ENCODE measurements around the gene ALK. TPM values are rescaled to one million over a fixed set of nuclear protein-coding genes. Genes with fewer than 3 reads are reported as not detected.

The ALK gene
- total and polyA plus RNA-seq, 7 experiments from 2014 or later: 0.13 TPM; not detected in 6

DNA sequence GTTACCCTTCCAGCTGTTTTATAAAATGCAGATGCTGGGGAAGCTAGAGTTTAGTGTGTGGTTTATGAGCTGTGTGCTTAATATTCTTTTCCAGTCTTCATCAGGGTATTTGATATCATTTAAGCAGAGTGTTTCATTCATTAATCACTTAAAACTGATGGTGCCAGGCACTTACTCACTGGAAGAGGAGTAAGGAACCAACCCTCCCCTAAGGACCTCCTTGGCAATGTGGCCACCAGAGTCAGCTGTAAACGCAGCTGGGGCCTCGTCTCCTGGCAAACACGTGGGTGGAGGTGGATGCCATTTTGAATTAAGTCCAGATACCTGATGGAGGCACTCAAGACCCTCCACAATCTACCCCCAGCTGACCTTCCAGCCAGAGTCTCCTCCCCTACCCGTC is 474.5 kb downstream of the ALK start:
- Histone ChIP-seq H3K4me1 (ENCODE audit: control insufficient read depth in 2 of 2, insufficient read depth in 2 of 2, low read length in 2 of 2) (no peaks in the 10 kb centered on the region), H3K36me3 (ENCODE audit: control insufficient read depth in 2 of 3, insufficient read depth in 3 of 3, low read length in 3 of 3) (no peaks in the 10 kb centered on the region), H3K9me3 (ENCODE audit: control insufficient read depth in 2 of 3, low read length in 3 of 3) (no peaks in the 10 kb centered on the region), H3K27ac (ENCODE audit: low read depth, low read length) (no peak overlapping the region), H3K4me3 (ENCODE audit: low read length) (no peak overlapping the region), H3K27me3 (ENCODE audit: control insufficient read depth in 2 of 2, insufficient read depth in 2 of 2, low read length in 2 of 2) (no peaks in the 10 kb centered on the region)
- H3K4me3 Mint-ChIP-seq: no peak overlapping the region
- ChIA-PET POLR2A (no interaction called here), CTCF (no interaction called here)
- H3K27ac Mint-ChIP-seq: no peak overlapping the region
- H3K4me1 Mint-ChIP-seq: no peaks in the 10 kb centered on the region
- H3K9me3 Mint-ChIP-seq: peaks cover 0 to 1% (median 0%) of the 10 kb centered on the region in 11 donors
- ATAC-seq (no peak), DNase-seq (no peak)
- intact Hi-C loops (cut with micrococcal nuclease): no loop called here
- H3K36me3 Mint-ChIP-seq: no peaks in the 10 kb centered on the region
- peaks cover 0 to 24% (median 11%) of the 10 kb centered on the region in 5 donors for H3K27me3 Mint-ChIP-seq

DNA sequence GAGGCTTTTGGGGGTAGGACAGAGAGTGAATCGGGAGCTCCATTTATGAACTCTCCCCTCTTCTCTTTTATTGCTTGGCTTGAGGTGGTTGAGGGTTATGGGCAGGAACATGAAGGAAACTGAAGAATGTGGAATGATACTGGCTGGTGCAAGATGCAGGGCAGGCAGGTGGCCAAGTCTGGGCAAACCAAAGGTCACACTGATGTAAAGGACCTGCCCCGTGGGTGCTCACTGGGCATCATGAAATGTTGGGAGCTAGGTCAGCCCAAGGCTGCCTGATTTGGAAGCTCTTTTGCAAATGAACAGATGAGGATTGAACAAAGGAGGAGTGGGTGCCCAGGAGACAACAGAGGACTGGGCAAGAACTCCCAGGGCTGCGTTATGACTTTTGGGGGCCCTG is 477.2 kb downstream of the ALK start:
- H3K27ac Mint-ChIP-seq: no peak overlapping the region
- H3K4me1 Mint-ChIP-seq: no peaks in the 10 kb centered on the region

DNA sequence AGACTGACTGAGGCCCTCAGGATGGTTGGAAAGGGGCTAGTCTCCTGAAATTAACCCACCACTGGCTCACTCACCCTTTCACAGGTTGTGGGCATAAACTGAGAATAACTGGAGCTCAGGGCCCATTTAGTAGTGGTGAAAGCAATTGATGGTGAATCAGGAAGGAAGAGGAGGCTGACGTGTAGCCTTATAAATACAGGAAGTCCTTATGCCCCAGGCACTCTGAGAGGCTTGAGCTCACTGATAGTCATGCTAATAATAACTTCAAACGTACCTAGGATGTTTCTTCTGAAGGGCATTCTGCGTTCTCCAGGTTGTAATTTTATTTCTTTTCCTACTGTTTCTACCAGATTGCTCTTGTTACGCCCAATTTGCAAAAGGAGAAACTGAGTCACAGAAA is 477.8 kb downstream of the ALK start:
- ATAC-seq (no peak), DNase-seq (no peak)
- Mint-ChIP-seq H3K4me1 (no peaks in the 10 kb centered on the region), H3K4me3 (no peak overlapping the region), H3K27ac (no peak overlapping the region), H3K9me3 (no peaks in the 10 kb centered on the region), H3K36me3 (no peaks in the 10 kb centered on the region), H3K27me3 (peaks cover 0 to 28% (median 10%) of the 10 kb centered on the region in 5 donors)
- intact Hi-C loops (cut with micrococcal nuclease): no loop called here
- CTCF ChIA-PET: no interaction called here
- no peaks in the 10 kb centered on the region for H3K27me3 ChIP-seq (ENCODE audit: control insufficient read depth in 2 of 2, insufficient read depth in 2 of 2, low read length in 2 of 2)
- no peak overlapping the region for H3K4me3 ChIP-seq (ENCODE audit: low read length)
- H3K27ac ChIP-seq (ENCODE audit: low read depth, low read length): no peak overlapping the region
- POLR2A ChIA-PET: no interaction called here
- H3K9me3 ChIP-seq (ENCODE audit: control insufficient read depth in 2 of 3, low read length in 3 of 3): no peaks in the 10 kb centered on the region
- no peaks in the 10 kb centered on the region for H3K4me1 ChIP-seq (ENCODE audit: control insufficient read depth in 2 of 2, insufficient read depth in 2 of 2, low read length in 2 of 2)
- no peaks in the 10 kb centered on the region for H3K36me3 ChIP-seq (ENCODE audit: control insufficient read depth in 2 of 3, insufficient read depth in 3 of 3, low read length in 3 of 3)

More for the DNA sequence above, 477.2 kb downstream of the ALK start:
- peaks cover 0 to 1% (median 0%) of the 10 kb centered on the region in 11 donors for H3K9me3 Mint-ChIP-seq
- Histone ChIP-seq H3K4me3 (ENCODE audit: low read length) (no peak overlapping the region), H3K9me3 (ENCODE audit: control insufficient read depth in 2 of 3, low read length in 3 of 3) (no peaks in the 10 kb centered on the region), H3K36me3 (ENCODE audit: control insufficient read depth in 2 of 3, insufficient read depth in 3 of 3, low read length in 3 of 3) (no peaks in the 10 kb centered on the region), H3K27ac (ENCODE audit: low read depth, low read length) (no peak overlapping the region), H3K4me1 (ENCODE audit: control insufficient read depth in 2 of 2, insufficient read depth in 2 of 2, low read length in 2 of 2) (no peaks in the 10 kb centered on the region), H3K27me3 (ENCODE audit: control insufficient read depth in 2 of 2, insufficient read depth in 2 of 2, low read length in 2 of 2) (no peaks in the 10 kb centered on the region)
- POLR2A ChIA-PET: no interaction called here
- peaks cover 0 to 28% (median 14%) of the 10 kb centered on the region in 5 donors for H3K27me3 Mint-ChIP-seq
- no peak overlapping the region for H3K4me3 Mint-ChIP-seq
- no peaks in the 10 kb centered on the region for H3K36me3 Mint-ChIP-seq
- CTCF ChIA-PET: no interaction called here
- intact Hi-C loops (cut with micrococcal nuclease): no loop called here
- ATAC-seq (no peak), DNase-seq (no peak)

DNA sequence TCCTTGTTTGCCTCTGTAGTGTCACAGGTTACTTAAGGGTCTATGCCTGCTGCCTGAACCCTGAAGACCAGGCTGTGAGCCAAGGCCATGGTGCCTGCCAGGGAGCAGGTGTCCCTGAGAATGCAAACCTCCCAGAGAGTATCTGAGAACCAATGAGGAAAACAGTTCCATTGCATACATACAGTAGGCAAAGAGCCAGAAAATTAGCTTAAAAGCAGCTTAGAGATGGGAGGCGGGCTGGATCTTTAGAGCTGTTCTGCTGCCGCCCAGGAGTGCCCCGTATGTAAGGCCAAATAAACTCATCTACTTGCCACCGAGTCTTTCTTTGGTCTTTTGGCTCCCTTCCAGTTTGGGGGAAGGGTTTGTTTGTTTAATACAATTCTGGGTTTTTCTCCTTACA is 478.2 kb downstream of the ALK start:
- Histone ChIP-seq H3K27ac (ENCODE audit: low read depth, low read length) (no peak overlapping the region), H3K36me3 (ENCODE audit: control insufficient read depth in 2 of 3, insufficient read depth in 3 of 3, low read length in 3 of 3) (no peaks in the 10 kb centered on the region), H3K4me3 (ENCODE audit: low read length) (no peak overlapping the region), H3K4me1 (ENCODE audit: control insufficient read depth in 2 of 2, insufficient read depth in 2 of 2, low read length in 2 of 2) (no peaks in the 10 kb centered on the region), H3K9me3 (ENCODE audit: control insufficient read depth in 2 of 3, low read length in 3 of 3) (no peaks in the 10 kb centered on the region), H3K27me3 (ENCODE audit: control insufficient read depth in 2 of 2, insufficient read depth in 2 of 2, low read length in 2 of 2) (no peaks in the 10 kb centered on the region)
- CTCF ChIA-PET: no interaction called here
- POLR2A ChIA-PET: no interaction called here
- intact Hi-C loops (cut with micrococcal nuclease): no loop called here
- ATAC-seq: no peak
- DNase-seq: no peak
- H3K36me3 Mint-ChIP-seq: no peaks in the 10 kb centered on the region
- no peak overlapping the region for H3K27ac Mint-ChIP-seq
- H3K9me3 Mint-ChIP-seq: no peaks in the 10 kb centered on the region
- H3K27me3 Mint-ChIP-seq: peaks cover 0 to 28% (median 10%) of the 10 kb centered on the region in 5 donors
- no peaks in the 10 kb centered on the region for H3K4me1 Mint-ChIP-seq
- no peak overlapping the region for H3K4me3 Mint-ChIP-seq

DNA sequence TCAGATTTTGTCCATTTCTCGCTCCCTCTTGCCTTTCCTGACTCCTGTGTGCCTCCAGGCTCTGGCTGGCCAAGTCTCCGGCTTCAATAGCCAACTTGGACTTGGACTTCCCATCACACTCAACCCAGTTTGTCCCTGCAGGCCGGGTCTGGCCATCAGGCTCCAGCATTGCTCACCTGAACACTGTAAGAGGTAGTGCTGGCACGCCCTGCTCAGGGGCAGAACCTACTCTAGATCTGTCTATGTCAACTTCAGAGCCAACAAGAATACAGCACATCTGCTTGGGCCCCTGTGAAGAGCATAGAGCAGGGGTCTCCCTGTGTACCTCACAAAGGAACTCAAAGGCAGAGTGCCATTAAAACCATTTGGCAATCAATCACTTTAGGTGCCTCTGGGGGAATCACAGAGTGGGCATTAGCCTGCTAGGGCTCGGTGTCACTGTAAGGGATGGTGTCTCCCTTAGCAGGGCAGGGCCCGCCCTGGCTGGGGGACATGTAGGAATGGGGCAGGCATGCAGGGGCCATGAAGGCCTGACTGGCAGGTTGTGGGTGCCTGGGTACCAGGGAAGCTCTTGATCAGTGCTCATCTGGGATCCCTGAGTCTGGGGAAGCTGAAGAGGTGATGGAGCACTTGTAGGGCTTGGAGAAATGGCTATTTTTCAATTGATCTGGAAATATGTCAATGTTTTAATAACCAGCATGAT is 480.3 kb downstream of the ALK start:
- DNase-seq (no peak), ATAC-seq (no peak)
- H3K27ac ChIP-seq (ENCODE audit: low read depth, low read length): no peak overlapping the region
- no peaks in the 10 kb centered on the region for H3K4me1 ChIP-seq (ENCODE audit: control insufficient read depth in 2 of 2, insufficient read depth in 2 of 2, low read length in 2 of 2)
- no peaks in the 10 kb centered on the region for H3K27me3 ChIP-seq (ENCODE audit: control insufficient read depth in 2 of 2, insufficient read depth in 2 of 2, low read length in 2 of 2)
- ChIA-PET POLR2A (no interaction called here), CTCF (no interaction called here)
- H3K9me3 ChIP-seq (ENCODE audit: control insufficient read depth in 2 of 3, low read length in 3 of 3): no peaks in the 10 kb centered on the region
- Mint-ChIP-seq H3K4me3 (no peak overlapping the region), H3K9me3 (no peaks in the 10 kb centered on the region), H3K27me3 (peaks cover 0 to 22% (median 9%) of the 10 kb centered on the region in 5 donors), H3K4me1 (no peaks in the 10 kb centered on the region), H3K36me3 (no peaks in the 10 kb centered on the region), H3K27ac (no peak overlapping the region)
- intact Hi-C loops (cut with micrococcal nuclease): no loop called here
- no peaks in the 10 kb centered on the region for H3K36me3 ChIP-seq (ENCODE audit: control insufficient read depth in 2 of 3, insufficient read depth in 3 of 3, low read length in 3 of 3)
- no peak overlapping the region for H3K4me3 ChIP-seq (ENCODE audit: low read length)

DNA sequence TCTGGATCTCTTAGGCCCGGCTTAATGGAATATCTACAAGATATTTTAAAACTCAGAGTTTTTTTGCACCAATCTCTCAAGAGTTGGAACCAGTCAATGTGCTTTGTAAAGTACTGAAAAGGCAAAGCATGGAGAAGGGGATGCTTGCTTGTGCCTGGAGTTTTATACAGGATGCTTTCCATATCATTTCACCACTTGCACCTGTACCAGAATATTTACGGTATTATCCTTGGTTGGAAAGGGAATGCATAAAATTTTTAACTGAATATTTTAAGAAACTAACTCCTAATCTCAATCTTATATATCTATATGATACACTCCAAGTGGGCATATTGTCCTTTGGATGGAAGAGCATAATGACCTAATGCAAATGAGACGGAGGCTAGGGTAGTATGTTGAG is 487.5 kb downstream of the ALK start:
- Histone ChIP-seq H3K27ac (ENCODE audit: low read depth, low read length) (no peak overlapping the region), H3K4me1 (ENCODE audit: control insufficient read depth in 2 of 2, insufficient read depth in 2 of 2, low read length in 2 of 2) (no peaks in the 10 kb centered on the region), H3K9me3 (ENCODE audit: control insufficient read depth in 2 of 3, low read length in 3 of 3) (no peaks in the 10 kb centered on the region), H3K27me3 (ENCODE audit: control insufficient read depth in 2 of 2, insufficient read depth in 2 of 2, low read length in 2 of 2) (peaks cover 0 to 2% of the 10 kb centered on the region in 2 donors), H3K4me3 (ENCODE audit: low read length) (no peak overlapping the region), H3K36me3 (ENCODE audit: control insufficient read depth in 2 of 3, insufficient read depth in 3 of 3, low read length in 3 of 3) (no peaks in the 10 kb centered on the region)
- Mint-ChIP-seq H3K27me3 (peaks cover 0 to 32% (median 11%) of the 10 kb centered on the region in 5 donors), H3K4me3 (no peak overlapping the region), H3K27ac (no peak overlapping the region), H3K36me3 (no peaks in the 10 kb centered on the region), H3K4me1 (no peaks in the 10 kb centered on the region), H3K9me3 (no peaks in the 10 kb centered on the region)
- ChIA-PET CTCF (no interaction called here), POLR2A (no interaction called here)
- DNase-seq (no peak), ATAC-seq (no peak)
- intact Hi-C loops (cut with micrococcal nuclease): no loop called here

DNA sequence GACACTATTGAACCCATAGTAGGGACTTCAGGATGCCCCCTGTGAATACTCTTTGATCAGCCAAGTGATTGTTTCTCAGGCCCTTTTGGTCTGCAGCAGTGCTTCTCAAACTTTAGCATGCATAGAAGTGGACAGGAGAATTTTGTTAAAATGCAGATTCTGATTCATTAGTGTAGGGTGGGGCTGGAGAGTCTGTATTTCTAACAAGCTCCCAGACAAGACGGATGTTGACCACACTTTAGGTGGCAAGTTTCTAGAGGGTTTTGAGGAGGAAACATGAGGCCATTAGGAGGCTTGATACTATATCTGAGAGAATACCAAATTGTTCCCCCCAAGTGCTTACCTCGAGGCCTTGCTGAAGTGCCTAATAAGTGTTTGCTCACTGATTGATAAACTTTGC is 488.3 kb downstream of the ALK start:
- Mint-ChIP-seq H3K27me3 (peaks cover 0 to 36% (median 11%) of the 10 kb centered on the region in 5 donors), H3K9me3 (no peaks in the 10 kb centered on the region), H3K4me3 (no peak overlapping the region), H3K27ac (no peak overlapping the region), H3K36me3 (no peaks in the 10 kb centered on the region), H3K4me1 (no peaks in the 10 kb centered on the region)
- ATAC-seq: no peak
- intact Hi-C loops (cut with micrococcal nuclease): no loop called here
- H3K4me3 ChIP-seq (ENCODE audit: low read length): no peak overlapping the region
- H3K27me3 ChIP-seq (ENCODE audit: control insufficient read depth in 2 of 2, insufficient read depth in 2 of 2, low read length in 2 of 2): peaks cover 0 to 2% of the 10 kb centered on the region in 2 donors
- ChIA-PET POLR2A (no interaction called here), CTCF (interaction anchor here (0.7 kb wide), 1 partner anchor 16 kb away, joined by 5 read pairs; no protein-coding TSS in a partner anchor)
- no peak for DNase-seq
- H3K9me3 ChIP-seq (ENCODE audit: control insufficient read depth in 2 of 3, low read length in 3 of 3): no peaks in the 10 kb centered on the region
- no peaks in the 10 kb centered on the region for H3K36me3 ChIP-seq (ENCODE audit: control insufficient read depth in 2 of 3, insufficient read depth in 3 of 3, low read length in 3 of 3)
- H3K27ac ChIP-seq (ENCODE audit: low read depth, low read length): no peak overlapping the region
- no peaks in the 10 kb centered on the region for H3K4me1 ChIP-seq (ENCODE audit: control insufficient read depth in 2 of 2, insufficient read depth in 2 of 2, low read length in 2 of 2)

All from naive thymus-derived CD4-positive, alpha-beta T cell (primary cell).